ENCODE measurements around the gene MS4A8.
"Not testable (repeated sequence)": the region's sequence is repeated elsewhere in the genome, so short reads cannot be mapped to it uniquely, and the experiment has no call there.

Gene MS4A8

GRCh38 chr11:60699284-60699691, at the start of gene MS4A8:
TSS of gene MS4A8 (plus strand) at chr11:60699612. CDS start at chr11:60700861, 1,249 bp downstream.
- no peak for DNase-seq (ENCODE audit: low read depth)

- no peak for DNase-seq (ENCODE audit: low read depth)
Observed at GRCh38 chr11:60657888-60658287, 41.5 kb upstream of the MS4A8 start.

- DNase-seq (ENCODE audit: low read depth) = no peak
Observed at GRCh38 chr11:60658409-60658808, 41.0 kb upstream of the MS4A8 start.

- DNase-seq (ENCODE audit: low read depth) = no peak
Observed at GRCh38 chr11:60672255-60672654, 27.2 kb upstream of the MS4A8 start.

- not testable (repeated sequence) for DNase-seq (ENCODE audit: low read depth)
Observed at GRCh38 chr11:60678231-60678630, 21.2 kb upstream of the MS4A8 start.

- no peak for DNase-seq (ENCODE audit: low read depth)
Observed at GRCh38 chr11:60679879-60680278, 19.5 kb upstream of the MS4A8 start.

- no peak for DNase-seq (ENCODE audit: low read depth)
Observed at GRCh38 chr11:60680455-60681119, 18.8 kb upstream of the MS4A8 start.

GRCh38 chr11:60684541-60684848, 14.9 kb upstream of the MS4A8 start:
- DNase-seq (ENCODE audit: low read depth) = not testable (repeated sequence)

- DNase-seq (ENCODE audit: low read depth) = no peak
Observed at GRCh38 chr11:60691661-60692060, 7.8 kb upstream of the MS4A8 start.

- DNase-seq (ENCODE audit: low read depth) = no peak
Observed at GRCh38 chr11:60699936-60700335, 524 bp downstream of the MS4A8 start.

GRCh38 chr11:60700689-60701468, 1.5 kb downstream of the MS4A8 start:
- no peak for DNase-seq (ENCODE audit: low read depth)

GRCh38 chr11:60701469-60701818, 2.0 kb downstream of the MS4A8 start:
- no peak for DNase-seq (ENCODE audit: low read depth)

- no peak for DNase-seq (ENCODE audit: low read depth)
Observed at GRCh38 chr11:60703374-60703773, 4.0 kb downstream of the MS4A8 start.

GRCh38 chr11:60705895-60706294, 6.5 kb downstream of the MS4A8 start:
- no peak for DNase-seq (ENCODE audit: low read depth)

- no peak for DNase-seq (ENCODE audit: low read depth)
Observed at GRCh38 chr11:60706931-60707330, 7.5 kb downstream of the MS4A8 start.

- DNase-seq (ENCODE audit: low read depth) = no peak
Observed at GRCh38 chr11:60710482-60710881, 11.1 kb downstream of the MS4A8 start.

- DNase-seq (ENCODE audit: low read depth) = no peak
Observed at GRCh38 chr11:60711276-60711675, 11.9 kb downstream of the MS4A8 start.

- DNase-seq (ENCODE audit: low read depth) = not testable (repeated sequence)
Observed at GRCh38 chr11:60713423-60713822, 14.0 kb downstream of the MS4A8 start.

GRCh38 chr11:60717956-60718355, 18.5 kb downstream of the MS4A8 start:
- no peak for DNase-seq (ENCODE audit: low read depth)

GRCh38 chr11:60718524-60719316, 19.3 kb downstream of the MS4A8 start:
- no peak for DNase-seq (ENCODE audit: low read depth)

GRCh38 chr11:60719391-60719790, 20.0 kb downstream of the MS4A8 start:
- no peak for DNase-seq (ENCODE audit: low read depth)

- no peak for DNase-seq (ENCODE audit: low read depth)
Observed at GRCh38 chr11:60720460-60720859, 21.0 kb downstream of the MS4A8 start.

- DNase-seq (ENCODE audit: low read depth) = no peak
Observed at GRCh38 chr11:60724420-60724819, 25.0 kb downstream of the MS4A8 start, which contains the start of gene MS4A18. TSS of gene MS4A18 (plus strand) at chr11:60724720.
